ENCODE results near the gene RTKN2. TPM values are rescaled to one million over a fixed set of nuclear protein-coding genes. Genes with fewer than 3 reads are reported as not detected.

The RTKN2 gene
- total and polyA plus RNA-seq, 9 of the 15 experiments (the other 6 are each of a cell fraction or from before 2014, with no cell fraction given) = 0.03 to 0.11 (median 0.05) TPM; not detected in 2

- Histone ChIP-seq H3K27me3 (ENCODE audit: control insufficient read depth in 2 of 2, insufficient read depth in 2 of 2, low read length in 2 of 2) (no peaks in the 10 kb centered on the region), H3K36me3 (ENCODE audit: control insufficient read depth, insufficient read depth, low read length) (no peaks in the 10 kb centered on the region), H2AFZ (ENCODE audit: low read depth, low read length) (no peak overlapping the region), H3K9me3 (replicated peaks; ENCODE audit: control insufficient read depth, insufficient read depth, low read depth, low read length) (no peaks in the 10 kb centered on the region), H3K9ac (ENCODE audit: insufficient read depth in 1 of 2, low read depth in 2 of 2, low read length in 2 of 2) (no peak overlapping the region), H3K4me3 (no peak overlapping the region), H3K27ac (ENCODE audit: extremely low read depth, low read depth, low read length) (no peak overlapping the region), H4K20me1 (replicated peaks; ENCODE audit: control insufficient read depth, insufficient read depth, low read length) (no peaks in the 10 kb centered on the region), H3K4me2 (ENCODE audit: insufficient read depth, low read length) (no peak overlapping the region), H3K4me1 (replicated peaks in 1 of 2; ENCODE audit: control insufficient read depth in 2 of 2, insufficient read depth in 2 of 2, low read length in 2 of 2) (no peaks in the 10 kb centered on the region), H3K9me1 (ENCODE audit: control insufficient read depth, insufficient read depth, low read length) (no peaks in the 10 kb centered on the region), H3K79me2 (ENCODE audit: control insufficient read depth, insufficient read depth, low read length) (no peaks in the 10 kb centered on the region)
- intact Hi-C loops (cut with micrococcal nuclease) (no loop called here), in situ Hi-C loops (cut with MboI) (no loop called here)
- TF ChIP-seq RAD21 (CRISPR knock-in tag; conservative IDR thresholded peaks at IDR 0.05 in 1 of 2, IDR thresholded peaks at IDR 0.05 in 1 of 2) (no peak), ZNF77 (CRISPR knock-in tag; IDR thresholded peaks at IDR 0.05) (no peak), HNRNPUL1 (IDR thresholded peaks at IDR 0.05; ENCODE audit: low read length) (no peak), ZNF146 (CRISPR knock-in tag; IDR thresholded peaks at IDR 0.05; ENCODE audit: unreplicated experiment) (no peak), WHSC1 (IDR thresholded peaks at IDR 0.05; ENCODE audit: low read length) (no peak), ELK1 (CRISPR knock-in tag; IDR thresholded peaks at IDR 0.05) (no peak), ZNF695 (CRISPR knock-in tag; IDR thresholded peaks at IDR 0.05) (no peak), FOSL1 (tag; conservative IDR thresholded peaks at IDR 0.05) (no peak), KLF13 (tag; IDR thresholded peaks at IDR 0.05; ENCODE audit: borderline replicate concordance, low read depth) (no peak), TAF1 (IDR thresholded peaks at IDR 0.05; ENCODE audit: control insufficient read depth, extremely low read depth, insufficient read depth, low read length, severe bottlenecking) (no peak)
- TF ChIP-seq, protein P1, sequence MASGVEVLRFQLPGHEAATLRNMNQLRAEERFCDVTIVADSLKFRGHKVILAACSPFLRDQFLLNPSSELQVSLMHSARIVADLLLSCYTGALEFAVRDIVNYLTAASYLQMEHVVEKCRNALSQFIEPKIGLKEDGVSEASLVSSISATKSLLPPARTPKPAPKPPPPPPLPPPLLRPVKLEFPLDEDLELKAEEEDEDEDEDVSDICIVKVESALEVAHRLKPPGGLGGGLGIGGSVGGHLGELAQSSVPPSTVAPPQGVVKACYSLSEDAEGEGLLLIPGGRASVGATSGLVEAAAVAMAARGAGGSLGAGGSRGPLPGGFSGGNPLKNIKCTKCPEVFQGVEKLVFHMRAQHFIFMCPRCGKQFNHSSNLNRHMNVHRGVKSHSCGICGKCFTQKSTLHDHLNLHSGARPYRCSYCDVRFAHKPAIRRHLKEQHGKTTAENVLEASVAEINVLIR (CRISPR knock-in tag; IDR thresholded peaks at IDR 0.05) = no peak
- TF ChIP-seq, protein P2, sequence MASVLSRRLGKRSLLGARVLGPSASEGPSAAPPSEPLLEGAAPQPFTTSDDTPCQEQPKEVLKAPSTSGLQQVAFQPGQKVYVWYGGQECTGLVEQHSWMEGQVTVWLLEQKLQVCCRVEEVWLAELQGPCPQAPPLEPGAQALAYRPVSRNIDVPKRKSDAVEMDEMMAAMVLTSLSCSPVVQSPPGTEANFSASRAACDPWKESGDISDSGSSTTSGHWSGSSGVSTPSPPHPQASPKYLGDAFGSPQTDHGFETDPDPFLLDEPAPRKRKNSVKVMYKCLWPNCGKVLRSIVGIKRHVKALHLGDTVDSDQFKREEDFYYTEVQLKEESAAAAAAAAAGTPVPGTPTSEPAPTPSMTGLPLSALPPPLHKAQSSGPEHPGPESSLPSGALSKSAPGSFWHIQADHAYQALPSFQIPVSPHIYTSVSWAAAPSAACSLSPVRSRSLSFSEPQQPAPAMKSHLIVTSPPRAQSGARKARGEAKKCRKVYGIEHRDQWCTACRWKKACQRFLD (CRISPR knock-in tag; IDR thresholded peaks at IDR 0.05) = no peak
- no peak for DNase-seq (ENCODE audit: extremely low read depth in 1 of 4, low spot score in 3 of 4)
- WGBS (ENCODE audit: insufficient coverage, low coverage, missing lambda C conversion rate) = 0% methylated on average over 1 of the region's 1 CpG
- CTCF ChIA-PET (ENCODE audit: low intra/inter-chr PET ratio) = no interaction called here
- no TSS peak for BruUV-seq (replicated peaks)
- POLR2A ChIA-PET = no interaction called here
- no peak for FAIRE-seq
- no peak for ATAC-seq
These were observed 44.0 kb downstream of the RTKN2 start for GRCh38 chr10:62224606-62225005.

Data from K562 (cell line).